LoVo (cell line): ENCODE measurements around the gene PRRG2.

Experiments
- DNase-seq: peaks from one replicate; pipeline ENCODE4 v3.0.0-alpha.2; 2016; ENCODE audit warnings: low spot score

Gene PRRG2

GRCh38 chr19:49581007-49581508 is at the start of gene PRRG2:
PRRG2 (plus strand) TSS chr19:49581316; CDS start chr19:49583220, 1,904 bp downstream.
- peak; percentile 65 for DNase-seq

DNA sequence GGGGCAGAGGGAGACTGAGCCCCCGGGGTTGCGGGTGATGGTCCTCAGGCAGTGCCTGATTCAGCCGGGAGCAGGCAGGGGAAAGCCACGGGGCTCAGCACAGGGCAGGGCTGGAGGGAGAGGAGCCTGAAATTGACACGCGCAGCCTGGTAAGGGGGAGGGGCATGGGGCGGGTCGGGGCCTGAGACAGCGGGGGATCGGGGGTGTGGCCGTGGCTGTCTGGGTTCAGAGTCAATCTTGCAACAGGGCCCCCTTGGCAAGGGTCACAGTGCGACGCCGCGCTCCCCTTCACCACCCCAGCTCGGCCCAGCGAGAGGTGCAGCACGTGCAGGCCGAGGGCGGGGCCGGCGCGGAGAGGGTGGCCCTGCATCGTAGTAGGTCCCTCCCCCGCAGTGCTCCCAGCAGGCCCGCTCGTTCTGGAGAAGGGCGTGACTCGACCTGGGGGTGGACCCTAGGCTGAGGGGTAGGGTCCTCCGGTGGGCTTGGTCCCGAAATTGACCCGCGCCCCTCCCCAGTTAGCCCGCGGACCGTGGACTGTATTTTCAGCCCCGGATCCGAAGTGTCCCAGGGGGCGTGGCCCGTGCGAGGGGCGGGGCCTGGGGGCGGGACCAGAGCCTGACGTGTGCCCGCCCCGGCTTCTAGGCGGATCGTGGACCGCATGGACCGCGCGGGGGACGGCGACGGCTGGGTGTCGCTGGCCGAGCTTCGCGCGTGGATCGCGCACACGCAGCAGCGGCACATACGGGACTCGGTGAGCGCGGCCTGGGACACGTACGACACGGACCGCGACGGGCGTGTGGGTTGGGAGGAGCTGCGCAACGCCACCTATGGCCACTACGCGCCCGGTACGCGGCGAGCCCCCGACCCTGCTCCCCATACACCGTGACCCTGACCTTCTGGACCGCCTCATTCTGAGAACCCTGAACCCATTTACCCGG is 47.3 kb upstream of the PRRG2 start:
- DNase-seq, result no peak

- no peak for DNase-seq
Measured at GRCh38 chr19:49534632-49535385, 46.3 kb upstream of the PRRG2 start.

DNA sequence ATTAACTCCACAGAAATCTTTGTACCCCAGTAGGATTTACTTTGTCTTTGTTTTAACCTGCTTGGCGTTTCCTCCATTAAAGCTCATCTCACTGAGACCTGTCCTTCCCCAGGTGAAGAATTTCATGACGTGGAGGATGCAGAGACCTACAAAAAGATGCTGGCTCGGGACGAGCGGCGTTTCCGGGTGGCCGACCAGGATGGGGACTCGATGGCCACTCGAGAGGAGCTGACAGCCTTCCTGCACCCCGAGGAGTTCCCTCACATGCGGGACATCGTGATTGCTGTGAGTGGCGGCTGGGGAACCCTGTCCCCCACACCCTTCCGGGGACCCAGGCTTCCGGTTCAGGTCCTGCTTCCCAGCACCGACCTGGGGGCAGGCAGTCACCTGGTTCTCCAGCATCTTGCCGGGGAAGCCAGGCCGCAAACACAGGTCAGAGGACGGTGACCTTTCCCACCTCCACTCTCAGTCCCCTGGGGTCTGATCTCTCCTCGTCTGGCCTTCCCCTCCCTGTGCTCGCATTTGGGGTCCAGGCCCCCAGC is 44.1 kb upstream of the PRRG2 start:
- no peak for DNase-seq

GRCh38 chr19:49538643-49539042 is 42.5 kb upstream of the PRRG2 start:
- DNase-seq, result no peak

DNA sequence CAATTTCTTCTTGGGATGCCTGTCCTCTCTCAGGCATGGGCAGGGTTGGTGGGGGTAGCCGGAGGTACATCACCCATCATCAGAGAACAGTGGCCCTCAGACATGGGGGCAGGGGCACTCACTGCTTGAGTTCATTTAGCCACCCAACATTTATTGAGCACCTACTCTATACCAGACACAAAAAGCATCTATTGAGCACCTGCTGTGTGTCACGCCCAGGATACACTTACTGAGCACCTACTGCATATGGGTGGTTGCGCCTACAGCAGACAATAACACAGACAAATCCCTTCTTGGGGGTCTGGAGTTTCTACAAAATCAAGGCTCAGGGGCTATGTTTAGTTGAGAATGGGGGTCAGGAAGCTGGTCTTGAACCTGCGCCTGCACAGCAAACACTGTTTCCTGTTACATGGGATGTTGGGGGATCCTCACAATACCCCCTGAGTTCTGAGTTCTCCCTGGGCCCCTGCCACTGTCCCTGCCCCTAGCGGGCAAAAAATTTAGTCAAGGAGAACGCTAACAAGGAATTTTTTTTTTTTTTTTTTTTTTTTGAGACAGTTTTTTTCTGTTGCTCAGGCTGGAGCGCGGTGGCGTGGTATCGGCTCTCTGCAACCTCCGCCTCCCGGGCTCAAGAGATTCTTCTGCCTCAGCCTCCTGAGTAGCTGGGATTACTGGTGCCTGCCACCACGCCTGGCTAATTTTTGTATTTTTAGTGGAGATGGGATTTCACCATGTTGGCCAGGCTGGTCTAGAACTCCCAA is 41.7 kb upstream of the PRRG2 start:
- DNase-seq, result no peak

GRCh38 chr19:49541914-49542313 is 39.2 kb upstream of the PRRG2 start:
- DNase-seq, result no peak

GRCh38 chr19:49542446-49542845 is 38.7 kb upstream of the PRRG2 start:
- no peak for DNase-seq

DNA sequence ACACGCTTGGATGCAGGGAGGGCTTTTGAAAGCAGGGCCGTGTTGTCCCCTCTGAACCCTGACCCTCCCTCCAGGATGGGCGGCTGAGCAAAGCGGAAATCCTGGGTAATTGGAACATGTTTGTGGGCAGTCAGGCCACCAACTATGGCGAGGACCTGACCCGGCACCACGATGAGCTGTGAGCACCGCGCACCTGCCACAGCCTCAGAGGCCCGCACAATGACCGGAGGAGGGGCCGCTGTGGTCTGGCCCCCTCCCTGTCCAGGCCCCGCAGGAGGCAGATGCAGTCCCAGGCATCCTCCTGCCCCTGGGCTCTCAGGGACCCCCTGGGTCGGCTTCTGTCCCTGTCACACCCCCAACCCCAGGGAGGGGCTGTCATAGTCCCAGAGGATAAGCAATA is 38.1 kb upstream of the PRRG2 start:
- DNase-seq, result no peak

DNA sequence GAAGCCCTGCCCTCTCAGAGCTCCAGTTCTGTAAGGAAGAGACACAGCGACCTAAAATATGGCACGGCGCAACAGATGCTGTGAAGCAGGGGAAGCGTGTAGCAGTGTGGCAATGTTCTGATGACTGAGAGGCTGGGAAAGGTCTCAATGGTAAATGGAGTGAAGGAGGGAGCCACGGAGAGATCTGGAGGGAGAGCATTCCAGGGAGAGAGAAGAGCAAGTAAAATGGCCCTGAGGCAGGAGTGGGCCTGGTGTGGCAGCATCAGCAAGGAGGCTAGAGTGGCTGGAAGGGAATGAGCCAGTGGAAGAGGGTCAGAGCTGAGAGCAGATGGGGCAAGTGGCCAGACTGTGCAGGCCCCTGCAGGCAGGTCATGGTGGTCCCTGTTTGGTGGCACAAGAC is 37.0 kb upstream of the PRRG2 start:
- no peak for DNase-seq

DNA sequence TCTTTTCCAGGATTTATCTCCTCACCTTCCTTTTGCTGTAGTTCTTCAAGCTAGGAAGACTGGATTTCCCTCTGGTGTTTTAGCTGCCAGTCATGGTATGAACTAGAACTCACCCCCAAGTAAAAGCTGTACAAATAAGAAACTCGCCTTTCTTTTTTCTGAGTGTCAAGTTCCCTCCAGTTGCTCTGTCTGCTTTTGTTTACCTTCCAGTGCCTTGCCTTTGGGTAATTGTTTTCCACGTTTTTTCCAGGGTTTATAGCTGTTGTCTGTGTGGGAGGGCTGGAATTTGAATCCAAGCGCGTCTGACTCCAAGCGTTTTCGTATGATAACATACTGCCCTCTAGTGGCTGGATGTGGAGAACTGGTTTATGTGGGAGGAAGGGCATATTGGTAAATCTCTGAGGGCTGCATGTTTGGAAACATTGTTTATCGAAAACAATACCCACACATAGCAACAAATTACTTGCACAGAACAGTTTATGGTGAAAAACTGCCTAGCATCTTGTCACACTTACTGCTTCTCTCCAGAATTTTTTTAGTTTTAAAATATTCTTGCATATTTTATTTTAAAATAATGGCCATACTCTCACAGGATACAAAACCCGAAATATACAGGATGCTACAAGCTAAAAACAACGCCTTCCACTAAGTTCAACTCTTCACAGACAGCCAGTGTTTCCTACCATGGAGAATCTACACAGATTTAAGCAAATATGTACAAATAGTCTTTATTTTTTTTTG is 34.1 kb upstream of the PRRG2 start:
- peak; percentile 87 for DNase-seq

- DNase-seq, result no peak
Measured at GRCh38 chr19:49549045-49549444, 32.1 kb upstream of the PRRG2 start.

GRCh38 chr19:49551531-49551930 is 29.6 kb upstream of the PRRG2 start:
- no peak for DNase-seq

DNA sequence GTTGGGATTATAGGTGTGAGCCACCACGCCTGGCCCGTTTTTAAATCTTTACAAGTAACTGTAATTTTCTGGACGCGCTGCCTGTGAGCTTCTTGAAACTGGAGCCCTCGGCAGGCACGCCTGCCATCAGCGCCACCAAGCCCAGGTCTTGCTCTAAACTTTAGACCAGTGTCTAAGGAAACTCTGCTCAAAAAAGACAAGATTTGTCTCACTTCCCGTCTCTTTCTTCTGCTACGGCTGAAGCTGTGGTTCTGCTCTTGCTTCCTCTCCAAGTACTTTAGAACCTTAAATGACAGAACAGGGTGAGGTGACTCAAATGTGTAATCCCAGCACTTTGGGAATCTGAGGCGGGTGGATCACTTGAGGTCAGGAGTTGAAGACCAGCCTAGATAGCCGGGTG is 28.4 kb upstream of the PRRG2 start:
- no peak for DNase-seq

GRCh38 chr19:49553451-49554271 is 27.5 kb upstream of the PRRG2 start:
- no peak for DNase-seq

DNA sequence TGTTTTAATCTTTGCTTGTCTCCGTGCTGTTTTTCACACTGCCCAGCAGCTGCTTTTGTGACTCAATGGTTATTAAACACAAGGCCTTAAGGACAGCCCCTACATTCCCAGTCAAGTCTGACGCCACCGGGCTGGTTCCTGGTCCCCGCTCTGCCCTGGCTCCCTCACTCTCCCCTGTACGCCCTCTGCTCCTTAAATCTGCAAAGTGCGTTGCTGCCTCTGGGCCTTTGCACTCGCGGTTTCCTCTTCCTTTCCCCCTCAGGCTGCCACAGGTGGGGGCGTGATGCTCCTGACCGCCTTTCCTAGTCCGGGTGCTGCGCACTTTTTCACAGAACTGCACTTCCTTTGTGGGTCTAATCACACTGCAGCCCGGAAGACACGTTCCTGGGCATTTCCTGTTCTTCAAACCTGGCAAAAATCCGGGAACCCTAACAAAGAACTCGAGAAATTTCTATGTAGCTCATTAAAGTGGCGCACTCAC is 26.4 kb upstream of the PRRG2 start:
- no peak for DNase-seq

GRCh38 chr19:49555600-49556411 is 25.3 kb upstream of the PRRG2 start:
- no peak for DNase-seq

- DNase-seq, result no peak
Measured at GRCh38 chr19:49556412-49557398, 24.4 kb upstream of the PRRG2 start.
